Epidermal melanocyte (primary cell): ENCODE measurements around the gene GYG1.
"Not testable (repeated sequence)": the region's sequence is repeated elsewhere in the genome, so short reads cannot be mapped to it uniquely, and the experiment has no call there.

Experiments used
- DNase-seq: peaks from one replicate; pipeline ENCODE4 v3.0.0; 2011; ENCODE audit warnings: low spot score; ENCODE audit not compliant: insufficient read length

GYG1 gene

DNA sequence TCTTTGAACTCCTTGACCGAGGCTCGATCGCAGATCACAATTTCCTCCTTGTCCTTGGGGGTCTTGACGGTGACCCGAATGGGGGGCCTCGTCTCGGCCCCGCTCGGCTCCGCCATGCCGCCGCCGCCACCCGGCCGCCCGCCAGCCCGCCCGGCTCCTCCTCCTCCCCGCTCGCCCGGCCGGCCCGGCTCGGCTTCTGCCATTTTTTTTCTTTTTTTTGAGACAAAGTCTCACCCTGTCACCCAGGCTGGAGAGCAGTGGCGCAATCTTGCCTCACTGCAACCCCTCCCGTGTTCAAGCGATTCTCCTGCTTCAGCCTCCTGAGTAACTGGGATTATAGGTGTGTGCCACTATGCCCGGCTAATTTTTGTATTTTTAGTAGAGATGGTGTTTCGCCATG lies 3.8 kb upstream of the GYG1 start:
- not testable (repeated sequence) for DNase-seq

GRCh38 chr3:148990236-148990635 lies 1.1 kb upstream of the GYG1 start:
- DNase-seq: no peak

- DNase-seq: no peak
These were observed 791 bp downstream of the GYG1 start for GRCh38 chr3:148992027-148992634.

- DNase-seq: no peak
These were observed 1.4 kb downstream of the GYG1 start for GRCh38 chr3:148992635-148993255.

GRCh38 chr3:148997623-148998022 lies 6.3 kb downstream of the GYG1 start:
- DNase-seq: no peak

- no peak for DNase-seq
These were observed 7.0 kb downstream of the GYG1 start for GRCh38 chr3:148998297-148998696.

DNA sequence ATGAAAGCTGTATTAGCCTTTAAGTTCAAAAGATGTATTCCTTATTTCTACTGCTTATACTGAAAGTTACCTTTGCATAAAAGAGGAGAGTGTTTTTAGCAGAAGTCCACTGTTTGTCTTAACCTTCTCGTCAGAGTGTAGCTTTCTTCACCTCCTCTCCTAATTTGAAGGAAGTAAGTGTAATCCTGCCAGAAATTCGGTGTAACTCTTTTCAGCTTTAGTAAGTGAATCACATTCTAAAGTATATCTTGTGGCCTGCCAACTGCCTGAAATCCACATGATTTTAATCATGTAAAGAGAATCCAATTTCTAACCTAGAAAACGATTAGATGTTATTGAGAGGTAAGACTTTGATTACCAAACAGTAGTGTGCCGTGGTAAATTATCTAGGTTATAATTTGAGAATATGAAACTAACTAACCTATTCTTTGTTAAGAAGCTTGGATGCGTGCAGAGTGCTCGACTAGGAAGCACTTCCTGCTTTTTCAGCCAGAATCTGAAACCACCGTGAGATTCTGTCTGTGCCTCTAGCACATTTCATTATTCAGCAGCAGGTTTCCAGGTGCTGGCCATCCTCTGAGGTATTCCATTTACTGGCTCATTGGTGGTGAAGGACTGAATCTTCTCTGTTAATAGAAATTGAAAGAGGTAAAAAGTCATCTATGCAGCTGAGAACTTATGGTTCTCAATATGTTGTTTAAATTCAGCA lies 7.5 kb downstream of the GYG1 start:
- DNase-seq: no peak

DNA sequence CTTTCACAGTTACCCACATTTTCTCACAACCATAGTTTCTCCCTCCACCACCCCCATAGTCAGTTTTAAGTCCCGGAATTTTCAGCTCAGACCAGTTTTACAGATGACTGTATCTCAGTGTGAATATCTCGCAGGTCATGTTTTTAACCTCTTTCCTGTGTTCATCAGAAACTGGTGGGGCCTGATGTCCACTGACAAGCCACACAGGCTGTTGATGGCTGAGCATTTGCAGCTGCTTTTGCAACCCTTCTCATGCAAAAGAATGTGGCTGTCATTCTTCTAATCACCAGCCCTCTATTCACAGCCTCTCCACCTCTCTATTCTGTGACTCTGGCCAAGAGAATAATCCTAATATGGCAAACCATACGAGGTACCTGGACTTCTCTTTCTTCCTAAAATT lies 8.5 kb downstream of the GYG1 start:
- no peak for DNase-seq

GRCh38 chr3:149000206-149000745 lies 8.9 kb downstream of the GYG1 start:
- DNase-seq: no peak

- no peak for DNase-seq
These were observed 10.4 kb downstream of the GYG1 start for GRCh38 chr3:149001727-149002126.

- no peak for DNase-seq
These were observed 12.4 kb downstream of the GYG1 start for GRCh38 chr3:149003653-149004305.

DNA sequence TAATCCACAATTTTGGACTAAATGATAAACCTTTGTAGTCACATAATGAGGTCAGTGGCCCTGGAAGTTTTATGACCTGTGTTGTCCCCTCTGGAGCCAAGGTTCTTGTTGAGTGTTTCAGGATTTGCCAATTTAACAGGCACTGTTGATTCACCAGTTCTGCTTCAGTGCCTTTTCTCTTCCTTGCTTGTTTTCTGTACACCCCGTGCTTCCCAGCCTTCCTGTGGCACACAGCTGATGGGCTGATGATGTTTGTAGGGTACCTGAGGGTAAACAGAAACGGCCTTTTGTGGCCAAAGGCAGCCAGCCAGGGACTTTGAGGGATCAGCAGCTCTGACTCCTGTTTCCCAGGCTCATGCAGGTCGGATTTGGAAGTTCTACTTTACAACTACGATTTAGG lies 13.3 kb downstream of the GYG1 start:
- no peak for DNase-seq

GRCh38 chr3:149005416-149005815 lies 14.1 kb downstream of the GYG1 start:
- DNase-seq: no peak

DNA sequence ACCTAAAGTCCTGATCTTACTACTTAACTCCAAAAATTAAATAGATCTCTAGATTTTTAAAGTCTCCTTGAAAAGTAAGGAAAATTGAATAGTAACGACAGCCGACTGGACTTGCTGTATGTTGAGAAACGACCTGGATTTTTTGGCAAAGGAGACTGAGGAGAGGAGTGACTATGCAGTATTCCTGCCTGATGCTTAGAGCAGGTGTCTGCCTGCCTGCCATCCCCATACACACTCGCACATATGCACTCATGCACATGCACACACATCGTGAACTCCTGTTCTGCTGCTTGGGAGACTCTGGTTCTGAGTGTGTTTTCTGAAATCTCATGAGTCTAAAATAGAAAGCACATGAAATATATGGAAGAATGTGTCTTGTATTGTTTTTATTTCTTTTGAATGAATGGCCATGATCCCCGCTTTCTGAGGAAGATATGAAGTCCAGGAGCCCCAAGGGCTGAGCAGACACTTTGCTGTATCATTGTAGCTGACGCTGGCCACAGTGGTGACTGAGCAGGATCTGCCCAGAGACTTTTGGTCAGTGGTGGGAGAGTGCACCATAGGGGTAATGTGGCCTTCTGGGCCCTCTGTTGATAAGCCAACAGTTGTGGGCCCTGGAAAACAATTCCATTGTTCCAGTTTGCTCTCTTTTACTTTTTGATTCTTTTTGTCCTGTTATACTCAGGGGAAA lies 16.4 kb downstream of the GYG1 start:
- no peak for DNase-seq

- no peak for DNase-seq
These were observed 18.4 kb downstream of the GYG1 start for GRCh38 chr3:149009732-149010131.

DNA sequence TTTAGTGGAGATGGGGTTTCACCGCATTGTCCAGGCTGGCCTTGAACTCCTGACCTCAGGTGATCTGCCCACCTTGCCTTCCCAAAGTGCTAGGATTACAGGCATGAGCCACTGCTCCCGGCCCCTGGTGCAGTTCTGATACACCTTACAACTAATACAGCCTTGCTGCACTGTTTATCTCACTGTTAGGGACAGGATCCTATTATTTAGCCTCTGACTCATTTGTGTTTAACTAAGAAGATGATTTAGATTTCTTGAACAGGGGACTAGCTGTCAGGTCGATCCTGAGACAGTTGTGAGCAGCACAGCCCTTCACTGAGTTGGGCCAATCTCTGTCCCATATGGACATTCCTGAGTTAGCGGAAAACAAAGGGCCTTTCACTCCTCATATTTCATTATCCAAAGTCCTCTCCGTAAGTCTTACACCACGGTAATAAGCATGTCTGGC lies 19.2 kb downstream of the GYG1 start:
- DNase-seq: no peak

DNA sequence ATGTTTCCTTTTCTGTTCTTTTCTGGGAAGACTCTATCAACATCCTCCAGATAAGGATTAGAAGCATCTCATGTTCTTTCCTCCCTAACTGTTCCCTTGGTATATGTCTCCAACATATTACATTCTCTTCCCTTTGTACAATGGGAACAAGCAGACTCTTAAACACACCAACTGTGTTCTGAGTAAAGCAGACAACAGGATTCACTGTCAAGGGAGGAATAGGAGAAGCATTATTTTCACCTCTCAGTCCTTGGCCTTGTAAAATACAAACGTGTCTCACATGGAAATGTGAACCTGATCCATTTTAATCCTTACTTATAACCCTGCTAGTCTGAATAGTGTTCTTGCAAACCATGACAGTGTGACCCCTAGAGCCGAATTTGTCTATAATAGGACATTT lies 19.6 kb downstream of the GYG1 start:
- DNase-seq: no peak

- no peak for DNase-seq
These were observed 20.3 kb downstream of the GYG1 start for GRCh38 chr3:149011676-149012075.

DNA sequence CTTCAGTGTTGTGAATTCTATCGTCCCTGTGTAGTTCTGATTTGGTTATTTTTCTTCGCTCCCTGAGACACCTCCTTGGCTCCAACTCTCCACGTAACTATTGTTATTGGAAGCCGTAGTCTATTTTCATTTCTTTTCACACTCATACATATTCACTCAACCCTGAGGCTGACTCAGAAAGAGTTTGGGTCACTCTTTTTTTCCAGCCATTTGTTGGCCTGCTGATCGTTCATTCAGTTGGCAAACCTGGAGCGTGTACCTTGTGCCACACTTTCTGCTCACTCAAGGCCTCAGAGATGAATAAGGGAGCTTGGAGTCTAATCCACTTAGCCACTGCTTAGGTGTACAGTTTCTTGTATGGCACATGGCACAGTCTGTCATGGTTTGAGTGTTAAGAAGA lies 22.4 kb downstream of the GYG1 start:
- no peak for DNase-seq

DNA sequence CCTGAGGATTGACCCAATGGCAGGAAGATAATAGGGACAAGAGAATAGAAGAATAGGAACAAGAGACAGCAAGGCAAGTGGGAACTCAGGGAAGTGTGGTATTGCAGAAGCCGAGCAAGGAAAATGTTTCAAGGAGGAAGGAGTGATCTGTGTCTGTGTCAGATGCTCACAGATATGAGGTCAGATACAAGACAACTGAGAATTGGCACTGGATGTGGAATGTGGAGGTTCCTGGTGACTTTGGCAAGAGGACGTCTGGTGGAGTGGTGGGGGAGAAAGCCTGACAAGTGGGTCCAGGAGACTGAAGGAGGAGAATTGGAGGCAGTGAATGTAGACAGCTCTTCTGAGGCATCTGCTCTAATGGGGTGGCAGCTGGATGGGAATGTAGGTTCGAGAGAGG lies 24.1 kb downstream of the GYG1 start:
- DNase-seq: no peak

GRCh38 chr3:149016242-149016641 lies 24.9 kb downstream of the GYG1 start:
- no peak for DNase-seq
